Kidney (tissue), 14 donors: ENCODE results near the gene KCNT1. TPM values are rescaled to one million over a fixed set of nuclear protein-coding genes. Genes with fewer than 3 reads are reported as not detected.

ENCODE experiments used
- DNase-seq, 5 donors: peaks; one replicate each; pipeline ENCODE4 v3.0.0-alpha.2; 2013 to 2020
- FAIRE-seq: peaks from 2 replicates; lab custom pipeline; 2012; peaks lifted over from hg19 to GRCh38; lab: Jason Lieb, UNC
- H3K27ac ChIP-seq, 2 donors: one replicate each; pipeline ENCODE4 v1.7.0; 2013; ENCODE audit warnings: low read depth in 2 of 2, low read length in 2 of 2, inconsistent platforms in 1 of 2
- H3K27me3 ChIP-seq: one replicate; pipeline ENCODE4 v1.7.1; 2013; ENCODE audit warnings: low read length, inconsistent platforms; ENCODE audit not compliant: control insufficient read depth, insufficient read depth
- H3K36me3 ChIP-seq, 3 donors: one replicate each; pipeline versions ENCODE4 v1.7.0 to v1.7.1; 2013; ENCODE audit warnings: low read length in 3 of 3, control low read depth in 1 of 3, inconsistent platforms in 1 of 3; ENCODE audit not compliant: insufficient read depth in 3 of 3, control insufficient read depth in 2 of 3
- H3K4me1 ChIP-seq, 3 donors: one replicate each; pipeline versions ENCODE4 v1.7.0 to v1.7.1; 2013; ENCODE audit warnings: low read length in 3 of 3, inconsistent platforms in 1 of 3, low read depth in 1 of 3; ENCODE audit not compliant: control insufficient read depth in 2 of 3, insufficient read depth in 2 of 3
- H3K4me3 ChIP-seq, 3 donors: one replicate each; pipeline versions ENCODE4 v1.7.0 to v1.8.1; 2013; ENCODE audit warnings: low read length in 3 of 3, control low read depth in 1 of 3, inconsistent platforms in 1 of 3
- H3K9ac ChIP-seq, 3 donors: one replicate each; pipeline versions ENCODE4 v1.7.0 to v1.7.1; 2013; ENCODE audit warnings: low read length in 3 of 3, control low read depth in 1 of 3, inconsistent platforms in 1 of 3
- H3K9me3 ChIP-seq, 3 donors: one replicate each; pipeline versions ENCODE4 v1.7.0 to v1.7.1; 2013; ENCODE audit warnings: low read length in 3 of 3, control low read depth in 1 of 3, inconsistent platforms in 1 of 3; ENCODE audit not compliant: control insufficient read depth in 2 of 3, insufficient read depth in 1 of 3
- intact Hi-C: fragments of 100-400 bp; cut with DNase I; formaldehyde crosslinking; loops from one replicate; pipeline ENCODE4 v1.11.1; 2022
- polyA plus RNA-seq: library from polyadenylated mRNA; stranded (reverse); fragments of 350-450 nt; fragmentation: Illumina TruSeq; extraction: RNeasy Lipid Tissue Mini Kit (QIAGEN cat#74804); gene quantifications from one replicate; pipeline ENCODE4 v1.2.3, GENCODE V29; 2014; ENCODE audit warnings: low read depth, low replicate concordance; ENCODE audit not compliant: insufficient read depth
- total RNA-seq: library from RNA; stranded (reverse); fragmentation: NEBNext Ultra II Directional; extraction: Animal tissue kit (Norgen Biotek cat#: 25700); gene quantifications from one replicate; pipeline ENCODE4 v1.2.1, GENCODE V29; 2021
- TF ChIP-seq, protein P1 (sequence below): IDR thresholded peaks from 3 replicates; pipeline ENCODE4 v1.5.1; 2012; ENCODE audit warnings: mild to moderate bottlenecking, moderate library complexity, borderline replicate concordance; ENCODE audit not compliant: insufficient read depth; ENCODE audit errors: extremely low read depth
- donor health status: control.
- donor health status: control.
- donor health status: control.
- donor health status: control.
- donor health status: control.
- donor health status: DM: yes; HTN: yes; CAD: no.
- donor health status: Normal renal cell carcinoma (clear cell type).

The KCNT1 gene
- total and polyA plus RNA-seq, 2 donors from 2014 or later = 0.15 TPM; not detected in 1

DNA sequence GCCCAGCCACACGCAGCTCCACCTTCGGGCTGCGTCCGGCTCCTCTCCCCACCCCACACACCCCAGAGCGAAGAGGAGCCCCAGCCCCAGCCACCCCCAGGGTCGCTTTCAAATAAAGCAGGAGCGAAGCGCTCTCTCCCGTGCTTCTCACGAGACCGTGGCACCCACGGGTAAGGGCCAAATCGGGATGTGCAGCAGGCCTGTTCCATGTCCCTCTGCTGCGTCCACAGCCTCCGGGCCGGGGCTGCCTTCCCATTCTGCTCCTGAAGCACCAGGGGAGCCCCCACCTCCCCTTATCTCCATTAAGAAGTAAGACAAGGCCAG lies 59.8 kb downstream of the KCNT1 start:
- intact Hi-C loops = no loop called here
- H3K9ac ChIP-seq = no peak overlapping the region
- peaks cover 0 to 13% (median 0%) of the 10 kb centered on the region in 3 donors for H3K9me3 ChIP-seq
- DNase-seq = no peak
- H3K4me3 ChIP-seq = no peak overlapping the region
- no peaks in the 10 kb centered on the region for H3K36me3 ChIP-seq
- FAIRE-seq = no peak
- H3K27me3 ChIP-seq = no peaks in the 10 kb centered on the region
- TF ChIP-seq, protein P1, sequence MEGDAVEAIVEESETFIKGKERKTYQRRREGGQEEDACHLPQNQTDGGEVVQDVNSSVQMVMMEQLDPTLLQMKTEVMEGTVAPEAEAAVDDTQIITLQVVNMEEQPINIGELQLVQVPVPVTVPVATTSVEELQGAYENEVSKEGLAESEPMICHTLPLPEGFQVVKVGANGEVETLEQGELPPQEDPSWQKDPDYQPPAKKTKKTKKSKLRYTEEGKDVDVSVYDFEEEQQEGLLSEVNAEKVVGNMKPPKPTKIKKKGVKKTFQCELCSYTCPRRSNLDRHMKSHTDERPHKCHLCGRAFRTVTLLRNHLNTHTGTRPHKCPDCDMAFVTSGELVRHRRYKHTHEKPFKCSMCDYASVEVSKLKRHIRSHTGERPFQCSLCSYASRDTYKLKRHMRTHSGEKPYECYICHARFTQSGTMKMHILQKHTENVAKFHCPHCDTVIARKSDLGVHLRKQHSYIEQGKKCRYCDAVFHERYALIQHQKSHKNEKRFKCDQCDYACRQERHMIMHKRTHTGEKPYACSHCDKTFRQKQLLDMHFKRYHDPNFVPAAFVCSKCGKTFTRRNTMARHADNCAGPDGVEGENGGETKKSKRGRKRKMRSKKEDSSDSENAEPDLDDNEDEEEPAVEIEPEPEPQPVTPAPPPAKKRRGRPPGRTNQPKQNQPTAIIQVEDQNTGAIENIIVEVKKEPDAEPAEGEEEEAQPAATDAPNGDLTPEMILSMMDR = no peak
- H3K27ac ChIP-seq = no peak overlapping the region
- H3K4me1 ChIP-seq = no peaks in the 10 kb centered on the region

DNA sequence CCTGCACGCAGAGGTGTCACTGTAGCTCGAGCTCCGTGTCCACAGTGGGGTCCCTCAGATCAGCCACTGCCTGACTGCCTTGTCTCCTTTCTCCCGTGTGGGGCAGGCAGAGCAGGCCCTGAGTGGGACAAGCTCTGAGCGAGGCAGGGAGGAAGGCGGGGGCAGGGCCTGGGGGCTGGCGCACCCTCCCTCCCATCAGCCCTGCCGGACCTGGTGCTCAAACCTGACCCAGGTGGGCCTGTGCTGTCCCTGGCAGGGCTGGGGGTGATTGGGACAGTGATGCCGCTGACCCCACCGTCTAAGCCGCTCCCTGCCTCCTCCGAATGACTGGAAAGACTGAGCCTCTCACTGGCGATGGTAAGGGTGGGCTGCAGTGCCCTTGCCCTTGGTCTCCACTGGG lies 60.9 kb downstream of the KCNT1 start:
- no peaks in the 10 kb centered on the region for H3K36me3 ChIP-seq
- no peak for FAIRE-seq
- H3K27me3 ChIP-seq = no peaks in the 10 kb centered on the region
- no peak overlapping the region for H3K9ac ChIP-seq
- no peak overlapping the region for H3K27ac ChIP-seq
- TF ChIP-seq, protein P1 = no peak
- peaks cover 0 to 14% (median 0%) of the 10 kb centered on the region in 3 donors for H3K9me3 ChIP-seq
- no peaks in the 10 kb centered on the region for H3K4me1 ChIP-seq
- no peak overlapping the region for H3K4me3 ChIP-seq
- DNase-seq = no peak
- intact Hi-C loops = no loop called here

DNA sequence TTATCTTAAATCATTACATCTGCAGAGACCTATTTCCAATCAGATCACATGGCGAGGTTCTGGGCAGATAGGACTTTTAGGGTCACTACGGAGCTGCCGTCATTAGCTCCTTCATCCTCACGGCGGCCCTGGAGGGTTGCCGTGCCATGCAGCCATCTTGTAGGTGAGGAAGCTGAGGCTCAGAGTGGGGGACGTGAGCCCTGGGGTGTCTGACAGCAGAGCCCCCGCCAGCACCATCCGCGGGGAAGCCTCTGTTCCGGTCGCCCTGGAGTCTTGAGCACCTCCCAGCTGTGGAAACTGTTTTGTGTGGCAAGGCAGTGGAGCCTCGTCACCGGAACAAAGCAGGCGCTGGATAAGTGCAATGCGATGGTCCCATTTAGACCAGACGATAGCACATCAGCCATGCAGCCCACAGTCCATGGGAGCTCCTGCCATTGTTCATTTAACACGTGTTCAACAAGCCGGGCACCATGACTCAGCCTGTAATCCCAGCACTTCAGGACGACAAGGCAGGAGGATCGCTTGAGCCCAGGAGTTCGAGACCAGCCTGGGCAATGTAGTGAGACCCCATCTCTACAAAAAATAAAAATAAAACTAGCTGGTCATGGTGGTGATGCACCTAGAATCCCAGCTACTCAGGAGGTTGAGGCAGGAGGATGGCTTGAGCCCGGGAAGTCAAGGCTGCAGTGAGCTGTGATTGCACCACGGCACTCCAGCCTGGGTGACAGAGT lies 61.9 kb downstream of the KCNT1 start:
- Histone ChIP-seq H3K27me3 (no peaks in the 10 kb centered on the region), H3K4me3 (no peak overlapping the region), H3K27ac (no peak overlapping the region), H3K36me3 (no peaks in the 10 kb centered on the region), H3K9ac (no peak overlapping the region), H3K9me3 (peaks cover 0 to 14% (median 0%) of the 10 kb centered on the region in 3 donors), H3K4me1 (no peaks in the 10 kb centered on the region)
- DNase-seq (no peak), FAIRE-seq (no peak)
- intact Hi-C loops = no loop called here
- TF ChIP-seq, protein P1 = no peak
